Breast epithelium (tissue), 4 donors: ENCODE measurements around the gene FAM81A. TPM values are rescaled to one million over a fixed set of nuclear protein-coding genes. Genes with fewer than 3 reads are reported as not detected.
"Not testable (repeated sequence)": the region's sequence is repeated elsewhere in the genome, so short reads cannot be mapped to it uniquely, and the experiment has no call there.

Experiments used
- DNase-seq, 2 donors: peaks; one replicate each; pipeline ENCODE4 v3.0.0-alpha.2; 2019; ENCODE audit warnings: low spot score in 2 of 2
- H3K27ac ChIP-seq, 2 donors: fragments of 200-600 bp; sonication (generic) in 1 of 2; one replicate each; pipeline ENCODE4 v1.5.1; 2016 to 2019; ENCODE audit warnings: mild to moderate bottlenecking in 1 of 2
- H3K27me3 ChIP-seq, 2 donors: fragments of 200-600 bp; sonication (generic) in 1 of 2; one replicate each; pipeline versions ENCODE4 v1.5.1 to v1.6.0; 2017 to 2019; ENCODE audit warnings: control low read depth in 1 of 2, mild to moderate bottlenecking in 1 of 2
- H3K36me3 ChIP-seq: fragments of 200-600 bp; one replicate; pipeline ENCODE4 v1.5.1; 2019
- H3K4me1 ChIP-seq, 2 donors: fragments of 200-600 bp; sonication (generic); one replicate each; pipeline ENCODE4 v1.5.1; 2016 to 2019; ENCODE audit warnings: control low read depth in 1 of 2
- H3K4me3 ChIP-seq, 3 donors: fragments of 200-600 bp; sonication (generic); 1 replicate in 2 of 3; 2 replicates in 1 of 3; pipeline ENCODE4 v1.5.1; 2016 to 2019; ENCODE audit warnings: mild to moderate bottlenecking in 3 of 3, moderate library complexity in 2 of 3
- H3K9me3 ChIP-seq, 2 donors: fragments of 200-600 bp; sonication (generic) in 1 of 2; one replicate each; pipeline ENCODE4 v1.5.1; 2016 to 2019; ENCODE audit warnings: control low read depth in 1 of 2
- POLR2A ChIP-seq: fragments of 450-650 bp; IDR thresholded peaks from one replicate; pipeline ENCODE4 v1.6.1; 2016; ENCODE audit warnings: antibody characterized with exemption, mild to moderate bottlenecking, moderate library complexity
- POLR2AphosphoS5 ChIP-seq, 3 donors: sonication (generic); formaldehyde crosslinking; IDR thresholded peaks; one replicate each; pipeline ENCODE4 v1.6.1; 2017; ENCODE audit warnings: antibody characterized with exemption in 3 of 3
- intact Hi-C: fragments of 100-400 bp; cut with DNase I; formaldehyde crosslinking; loops from one replicate; pipeline ENCODE4 v1.15.1; 2023; ENCODE audit warnings: low total_unique reads
- total RNA-seq, 3 donors: library from RNA; depleted of rRNA; stranded (reverse); fragments of >200 nt; gene quantifications; one replicate each; pipeline ENCODE4 v1.1.0, GENCODE V29; 2016
- TF ChIP-seq, protein P1 (sequence below), 3 donors: fragments of 450-650 bp; IDR thresholded peaks; one replicate each; pipeline ENCODE4 v1.5.1; 2016 to 2017; ENCODE audit warnings: antibody characterized with exemption in 3 of 3, mild to moderate bottlenecking in 3 of 3, moderate library complexity in 3 of 3

The FAM81A gene
- total RNA-seq, 3 donors from 2014 or later: 1.2 to 2.3 TPM; not detected in 1

- Histone ChIP-seq H3K9me3 (no peaks in the 10 kb centered on the region), H3K4me3 (no peak overlapping the region), H3K27ac (no peak overlapping the region), H3K36me3 (no peaks in the 10 kb centered on the region), H3K27me3 (no peaks in the 10 kb centered on the region), H3K4me1 (no peaks in the 10 kb centered on the region)
- DNase-seq: no peak
- TF ChIP-seq POLR2AphosphoS5 (IDR thresholded peaks at IDR 0.05) (no peak), POLR2A (no peak)
- TF ChIP-seq, protein P1, sequence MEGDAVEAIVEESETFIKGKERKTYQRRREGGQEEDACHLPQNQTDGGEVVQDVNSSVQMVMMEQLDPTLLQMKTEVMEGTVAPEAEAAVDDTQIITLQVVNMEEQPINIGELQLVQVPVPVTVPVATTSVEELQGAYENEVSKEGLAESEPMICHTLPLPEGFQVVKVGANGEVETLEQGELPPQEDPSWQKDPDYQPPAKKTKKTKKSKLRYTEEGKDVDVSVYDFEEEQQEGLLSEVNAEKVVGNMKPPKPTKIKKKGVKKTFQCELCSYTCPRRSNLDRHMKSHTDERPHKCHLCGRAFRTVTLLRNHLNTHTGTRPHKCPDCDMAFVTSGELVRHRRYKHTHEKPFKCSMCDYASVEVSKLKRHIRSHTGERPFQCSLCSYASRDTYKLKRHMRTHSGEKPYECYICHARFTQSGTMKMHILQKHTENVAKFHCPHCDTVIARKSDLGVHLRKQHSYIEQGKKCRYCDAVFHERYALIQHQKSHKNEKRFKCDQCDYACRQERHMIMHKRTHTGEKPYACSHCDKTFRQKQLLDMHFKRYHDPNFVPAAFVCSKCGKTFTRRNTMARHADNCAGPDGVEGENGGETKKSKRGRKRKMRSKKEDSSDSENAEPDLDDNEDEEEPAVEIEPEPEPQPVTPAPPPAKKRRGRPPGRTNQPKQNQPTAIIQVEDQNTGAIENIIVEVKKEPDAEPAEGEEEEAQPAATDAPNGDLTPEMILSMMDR (IDR thresholded peaks at IDR 0.05): no peak
- intact Hi-C loops: no loop called here
Measured at GRCh38 chr15:59484399-59484798, 46.4 kb downstream of the FAM81A start.

- H3K9me3 ChIP-seq: no peaks in the 10 kb centered on the region
- no peak for DNase-seq
- no peaks in the 10 kb centered on the region for H3K36me3 ChIP-seq
- H3K4me1 ChIP-seq: no peaks in the 10 kb centered on the region
- no peak overlapping the region for H3K27ac ChIP-seq
- H3K27me3 ChIP-seq: no peaks in the 10 kb centered on the region
- TF ChIP-seq, protein P1 (IDR thresholded peaks at IDR 0.05): no peak
- TF ChIP-seq POLR2AphosphoS5 (IDR thresholded peaks at IDR 0.05) (no peak), POLR2A (no peak)
- no peak overlapping the region for H3K4me3 ChIP-seq
- intact Hi-C loops: no loop called here
Measured at GRCh38 chr15:59485036-59485435, 47.0 kb downstream of the FAM81A start.

DNA sequence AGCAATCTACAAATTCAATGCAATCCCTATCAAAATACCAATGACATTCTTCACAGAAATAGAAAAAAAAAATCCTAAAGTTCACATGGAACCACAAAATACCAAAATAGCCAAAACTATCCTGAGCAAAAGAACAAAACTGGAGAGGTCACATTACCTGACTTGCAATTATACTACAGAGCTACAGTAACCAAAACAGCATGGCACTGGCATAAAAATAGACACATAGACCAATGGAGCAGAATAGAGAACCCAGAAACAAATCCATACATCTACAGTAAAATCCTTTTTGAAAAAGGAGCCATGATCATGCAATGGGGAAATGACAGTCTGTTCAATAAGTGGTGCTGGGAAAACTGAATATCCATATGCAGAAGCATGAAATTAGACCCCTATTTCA, 51.5 kb downstream of the FAM81A start:
- DNase-seq, H3K36me3 ChIP-seq, H3K27me3 ChIP-seq, H3K9me3 ChIP-seq, intact Hi-C loops, H3K27ac ChIP-seq, H3K4me1 ChIP-seq, H3K4me3 ChIP-seq: not testable (repeated sequence)

GRCh38 chr15:59491062-59491461, 53.1 kb downstream of the FAM81A start:
- TF ChIP-seq POLR2A (no peak), POLR2AphosphoS5 (IDR thresholded peaks at IDR 0.05) (no peak)
- TF ChIP-seq, protein P1 (IDR thresholded peaks at IDR 0.05): no peak
- H3K36me3 ChIP-seq: no peaks in the 10 kb centered on the region
- no peak overlapping the region for H3K27ac ChIP-seq
- no peaks in the 10 kb centered on the region for H3K27me3 ChIP-seq
- no peak for DNase-seq
- no peaks in the 10 kb centered on the region for H3K4me1 ChIP-seq
- intact Hi-C loops: no loop called here
- H3K4me3 ChIP-seq: no peak overlapping the region
- H3K9me3 ChIP-seq: no peaks in the 10 kb centered on the region

GRCh38 chr15:59492389-59493377, 54.7 kb downstream of the FAM81A start:
- no peaks in the 10 kb centered on the region for H3K9me3 ChIP-seq
- H3K4me3 ChIP-seq: no peak overlapping the region
- DNase-seq: peak in 1 of 2 donors; percentile 44
- no peaks in the 10 kb centered on the region for H3K27me3 ChIP-seq
- no peaks in the 10 kb centered on the region for H3K4me1 ChIP-seq
- H3K36me3 ChIP-seq: no peaks in the 10 kb centered on the region
- intact Hi-C loops: no loop called here
- no peak overlapping the region for H3K27ac ChIP-seq
- TF ChIP-seq, protein P1 (IDR thresholded peaks at IDR 0.05): peak; percentile 62 to 87 (median 83)
- TF ChIP-seq POLR2AphosphoS5 (IDR thresholded peaks at IDR 0.05): no peak
